ENCODE measurements around the gene SRRM3. TPM values are rescaled to one million over a fixed set of nuclear protein-coding genes. Genes with fewer than 3 reads are reported as not detected.

Gene SRRM3
- total RNA-seq, 4 donors from 2014 or later, result 1.6 to 4.1 (median 2.8) TPM

DNA sequence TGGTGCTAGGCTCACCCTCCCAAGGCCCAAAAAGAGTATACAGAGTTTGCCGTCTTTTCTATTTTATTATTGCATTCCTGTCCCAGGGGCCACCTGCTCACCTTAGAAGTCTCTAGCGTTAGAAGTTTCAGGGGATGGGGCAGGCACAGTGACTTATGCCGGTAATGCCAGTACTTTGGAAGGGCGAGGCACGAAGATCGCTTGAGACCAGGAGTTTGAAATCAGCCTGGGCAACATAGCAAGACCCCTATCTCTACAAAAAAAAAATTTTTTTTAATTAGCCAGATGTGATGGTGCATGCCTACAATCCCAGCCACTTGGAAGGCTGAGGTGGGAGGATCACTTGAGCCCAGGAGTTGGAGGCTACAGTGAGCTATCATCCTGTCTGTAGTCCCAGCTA is 70.4 kb downstream of the SRRM3 start:
- TF ChIP-seq, protein P1, sequence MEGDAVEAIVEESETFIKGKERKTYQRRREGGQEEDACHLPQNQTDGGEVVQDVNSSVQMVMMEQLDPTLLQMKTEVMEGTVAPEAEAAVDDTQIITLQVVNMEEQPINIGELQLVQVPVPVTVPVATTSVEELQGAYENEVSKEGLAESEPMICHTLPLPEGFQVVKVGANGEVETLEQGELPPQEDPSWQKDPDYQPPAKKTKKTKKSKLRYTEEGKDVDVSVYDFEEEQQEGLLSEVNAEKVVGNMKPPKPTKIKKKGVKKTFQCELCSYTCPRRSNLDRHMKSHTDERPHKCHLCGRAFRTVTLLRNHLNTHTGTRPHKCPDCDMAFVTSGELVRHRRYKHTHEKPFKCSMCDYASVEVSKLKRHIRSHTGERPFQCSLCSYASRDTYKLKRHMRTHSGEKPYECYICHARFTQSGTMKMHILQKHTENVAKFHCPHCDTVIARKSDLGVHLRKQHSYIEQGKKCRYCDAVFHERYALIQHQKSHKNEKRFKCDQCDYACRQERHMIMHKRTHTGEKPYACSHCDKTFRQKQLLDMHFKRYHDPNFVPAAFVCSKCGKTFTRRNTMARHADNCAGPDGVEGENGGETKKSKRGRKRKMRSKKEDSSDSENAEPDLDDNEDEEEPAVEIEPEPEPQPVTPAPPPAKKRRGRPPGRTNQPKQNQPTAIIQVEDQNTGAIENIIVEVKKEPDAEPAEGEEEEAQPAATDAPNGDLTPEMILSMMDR (IDR thresholded peaks at IDR 0.05), result no peak
- TF ChIP-seq POLR2AphosphoS5 (IDR thresholded peaks at IDR 0.05) (no peak), EP300 (IDR thresholded peaks at IDR 0.05) (no peak), POLR2A (IDR thresholded peaks at IDR 0.05) (no peak)
- Histone ChIP-seq H3K4me3 (no peak overlapping the region), H3K9me3 (no peaks in the 10 kb centered on the region), H3K4me1 (peaks cover 0 to 13% (median 5%) of the 10 kb centered on the region in 3 donors), H3K27me3 (peaks cover 94% of the 10 kb centered on the region), H3K36me3 (no peaks in the 10 kb centered on the region), H3K27ac (no peak overlapping the region)
- ATAC-seq, result no peak
- 80 to 100% methylated on average over 1 to 2 of the region's 6 CpGs for WGBS, 2 donors (ENCODE audit: low coverage in 1 of 2)

DNA sequence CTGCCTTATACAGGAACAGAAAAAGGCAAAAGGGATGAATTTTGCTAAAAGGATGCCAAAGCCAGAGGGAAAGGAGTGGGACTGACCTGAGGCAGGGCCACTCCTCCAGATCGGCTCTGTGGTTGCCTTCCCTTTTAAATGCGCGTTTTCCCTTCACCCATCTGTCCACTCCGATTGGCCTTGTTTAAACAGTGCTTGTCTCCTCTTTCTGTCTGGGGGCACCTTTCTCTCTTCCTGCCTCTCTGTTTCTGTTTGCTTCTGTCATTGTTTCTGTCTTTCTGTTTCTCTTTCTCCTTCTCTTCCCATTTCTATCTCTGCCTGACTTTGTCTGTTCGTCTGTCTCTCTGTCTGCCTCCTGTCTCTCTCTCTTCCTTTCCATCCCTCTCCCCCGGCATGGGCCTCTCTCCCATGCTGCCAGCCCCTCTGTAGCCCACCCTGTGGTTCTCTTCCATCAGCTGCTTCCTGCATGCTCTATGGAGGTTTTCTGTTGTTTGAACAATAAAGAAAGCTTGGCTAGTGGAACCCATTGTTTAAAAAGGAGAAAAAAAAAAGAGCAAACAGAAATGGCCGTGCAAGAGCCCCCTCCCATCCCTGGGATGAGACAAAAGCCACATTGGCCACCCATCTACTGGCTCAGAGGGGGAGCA is 71.3 kb downstream of the SRRM3 start:
- H3K4me3 ChIP-seq, result no peak overlapping the region
- H3K9me3 ChIP-seq, result no peaks in the 10 kb centered on the region
- H3K4me1 ChIP-seq, result peaks cover 0 to 4% (median 0%) of the 10 kb centered on the region in 3 donors
- ATAC-seq, result no peak
- H3K36me3 ChIP-seq, result no peaks in the 10 kb centered on the region
- H3K27me3 ChIP-seq, result peaks cover 91% of the 10 kb centered on the region
- TF ChIP-seq POLR2A (IDR thresholded peaks at IDR 0.05), result no peak
- TF ChIP-seq POLR2AphosphoS5 (IDR thresholded peaks at IDR 0.05), result no peak
- TF ChIP-seq, protein P1 (IDR thresholded peaks at IDR 0.05), result no peak
- TF ChIP-seq EP300 (IDR thresholded peaks at IDR 0.05), result no peak
- WGBS, 2 donors (ENCODE audit: low coverage in 1 of 2), result 14 to 25% methylated on average over 3 to 7 of the region's 7 CpGs
- H3K27ac ChIP-seq, result no peak overlapping the region

DNA sequence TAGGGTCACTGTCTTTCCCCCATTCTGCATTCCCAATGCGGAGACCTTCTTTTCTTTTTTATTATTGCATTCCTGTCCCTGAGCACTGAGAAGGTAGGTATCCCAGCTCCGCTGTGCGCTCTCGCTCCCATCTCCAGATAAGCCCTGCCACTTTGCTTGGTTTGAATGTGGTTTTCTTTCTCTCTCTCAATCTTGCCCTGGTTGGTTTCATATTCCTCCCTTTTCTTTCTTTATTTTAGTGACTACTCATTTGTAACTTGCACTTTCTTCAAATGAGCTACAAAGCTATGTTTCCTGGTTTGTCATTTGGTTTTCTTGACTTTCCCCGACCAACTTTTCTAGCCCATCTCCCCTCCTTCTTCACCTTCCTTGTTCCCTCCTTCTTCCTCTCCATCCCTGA is 71.8 kb downstream of the SRRM3 start:
- ATAC-seq, result no peak
- TF ChIP-seq EP300 (IDR thresholded peaks at IDR 0.05) (no peak), POLR2A (IDR thresholded peaks at IDR 0.05) (no peak), POLR2AphosphoS5 (IDR thresholded peaks at IDR 0.05) (no peak)
- TF ChIP-seq, protein P1 (IDR thresholded peaks at IDR 0.05), result no peak
- WGBS, 2 donors (ENCODE audit: low coverage in 1 of 2), result 75 to 84% methylated on average over 5 of the region's 5 CpGs
- no peaks in the 10 kb centered on the region for H3K36me3 ChIP-seq
- H3K27me3 ChIP-seq, result peaks cover 91% of the 10 kb centered on the region
- no peaks in the 10 kb centered on the region for H3K9me3 ChIP-seq
- no peak overlapping the region for H3K4me3 ChIP-seq
- no peak overlapping the region for H3K27ac ChIP-seq
- no peaks in the 10 kb centered on the region for H3K4me1 ChIP-seq

DNA sequence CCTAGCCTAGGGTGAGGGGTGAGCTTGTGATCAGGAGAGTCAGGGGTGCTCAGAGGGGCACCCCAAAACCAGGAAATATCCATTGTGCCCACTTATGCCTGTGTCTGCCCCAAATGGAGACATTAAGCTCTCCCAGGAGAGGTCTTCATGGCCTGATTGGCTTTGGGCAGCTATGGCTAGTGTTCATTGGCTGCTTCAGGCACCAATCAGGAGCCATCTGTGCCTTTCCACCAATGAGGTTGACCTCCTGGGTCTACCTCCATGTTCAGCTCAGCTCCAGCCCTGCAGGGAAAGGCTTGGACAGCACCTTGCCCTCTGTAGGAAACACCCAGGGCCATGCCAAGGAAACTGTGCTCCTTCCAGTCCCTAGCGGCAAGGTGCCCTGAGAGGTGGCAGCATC is 76.8 kb downstream of the SRRM3 start:
- Histone ChIP-seq H3K27me3 (peaks cover 76% of the 10 kb centered on the region), H3K4me1 (peaks cover 0 to 25% (median 0%) of the 10 kb centered on the region in 3 donors), H3K36me3 (no peaks in the 10 kb centered on the region), H3K27ac (no peak overlapping the region), H3K4me3 (no peak overlapping the region), H3K9me3 (no peaks in the 10 kb centered on the region)
- ATAC-seq, result no peak
- WGBS, 2 donors (ENCODE audit: low coverage in 1 of 2), result 80% methylated on average over 1 of the region's 1 CpG; no CpG with 5 or more reads in 1 of the 2 donors
- no peak for TF ChIP-seq POLR2A (IDR thresholded peaks at IDR 0.05)
- TF ChIP-seq, protein P1 (IDR thresholded peaks at IDR 0.05), result no peak
- TF ChIP-seq EP300 (IDR thresholded peaks at IDR 0.05), result no peak
- no peak for TF ChIP-seq POLR2AphosphoS5 (IDR thresholded peaks at IDR 0.05)

DNA sequence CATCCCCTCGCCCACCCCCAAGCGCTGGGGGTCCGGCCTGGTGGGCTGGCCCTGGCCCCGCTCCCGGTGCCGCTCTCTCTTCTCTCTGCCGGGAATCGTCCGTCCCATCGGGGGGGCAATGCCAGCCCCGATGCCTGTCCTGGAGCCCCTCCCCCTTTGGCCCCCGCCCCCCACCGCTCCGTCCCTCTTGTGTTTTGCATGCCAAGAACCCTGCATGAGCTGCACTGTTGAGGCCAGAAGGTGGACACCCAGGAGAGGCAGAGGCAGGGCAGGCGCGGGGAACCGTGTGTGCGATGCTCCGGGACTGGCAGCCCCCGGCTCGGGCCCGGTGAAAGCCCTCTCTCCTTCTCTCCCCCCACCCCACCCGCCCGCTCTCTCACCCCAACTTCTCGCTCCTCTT is 78.7 kb downstream of the SRRM3 start:
- Histone ChIP-seq H3K36me3 (no peaks in the 10 kb centered on the region), H3K27ac (no peak overlapping the region), H3K9me3 (no peaks in the 10 kb centered on the region), H3K4me3 (no peak overlapping the region), H3K4me1 (peaks cover 0 to 27% (median 0%) of the 10 kb centered on the region in 3 donors), H3K27me3 (peaks cover 70% of the 10 kb centered on the region)
- 7 to 22% methylated on average over 10 to 14 of the region's 25 CpGs for WGBS, 2 donors (ENCODE audit: low coverage in 1 of 2)
- TF ChIP-seq POLR2A (IDR thresholded peaks at IDR 0.05) (no peak), EP300 (IDR thresholded peaks at IDR 0.05) (no peak), POLR2AphosphoS5 (IDR thresholded peaks at IDR 0.05) (no peak)
- TF ChIP-seq, protein P1 (IDR thresholded peaks at IDR 0.05), result no peak
- ATAC-seq, result no peak

Measured in gastroesophageal sphincter (tissue), 4 donors.